Fibroblast of the aortic adventitia (primary cell): ENCODE results near the gene FHIT. TPM values are rescaled to one million over a fixed set of nuclear protein-coding genes. Genes with fewer than 3 reads are reported as not detected.
A peak's percentile ranks its signal among the peaks of the same experiment; 100 is the strongest.

Source experiments
- DNase-seq: peaks from one replicate; pipeline ENCODE4 v3.0.0-alpha.2; 2010; ENCODE audit warnings: low read depth
- H3K4me3 ChIP-seq: 2 replicates; pipeline ENCODE4 v1.5.1; 2011; ENCODE audit warnings: low read depth, mild to moderate bottlenecking, control low read depth, low read length, moderate library complexity
- CTCF ChIP-seq: IDR thresholded peaks from 2 replicates; pipeline ENCODE4 v1.5.1; 2011; ENCODE audit warnings: mild to moderate bottlenecking, low read length, control low read depth, inconsistent platforms; ENCODE audit not compliant: insufficient read depth
- total RNA-seq: library from RNA; depleted of rRNA; stranded (reverse); fragments of >200 nt; gene quantifications from 2 replicates; pipeline ENCODE4 v1.2.3, GENCODE V29; 2012; ENCODE audit warnings: low replicate concordance

Gene FHIT
- total RNA-seq, 1 donor, result 1.5 TPM

GRCh38 chr3:61181874-61182273 lies 69.4 kb downstream of the FHIT start:
- no peak for TF ChIP-seq CTCF
- H3K4me3 ChIP-seq, result no peak overlapping the region
- DNase-seq, result peak; percentile 1

- no peak for DNase-seq
- no peak overlapping the region for H3K4me3 ChIP-seq
Measured at GRCh38 chr3:61180206-61180605, 71.0 kb downstream of the FHIT start.

GRCh38 chr3:61178167-61178566 lies 73.1 kb downstream of the FHIT start:
- no peak overlapping the region for H3K4me3 ChIP-seq
- no peak for TF ChIP-seq CTCF
- DNase-seq, result no peak

More at GRCh38 chr3:61180206-61180605, 71.0 kb downstream of the FHIT start:
- TF ChIP-seq CTCF, result no peak

GRCh38 chr3:61177450-61177849 lies 73.8 kb downstream of the FHIT start:
- DNase-seq, result no peak
- no peak for TF ChIP-seq CTCF

GRCh38 chr3:61173676-61174075 lies 77.6 kb downstream of the FHIT start:
- TF ChIP-seq CTCF, result no peak
- H3K4me3 ChIP-seq, result no peak overlapping the region
- DNase-seq, result no peak

More at GRCh38 chr3:61177450-61177849, 73.8 kb downstream of the FHIT start:
- no peak overlapping the region for H3K4me3 ChIP-seq

- no peak for DNase-seq
- TF ChIP-seq CTCF, result no peak
- H3K4me3 ChIP-seq, result no peak overlapping the region
Measured at GRCh38 chr3:61172684-61173083, 78.6 kb downstream of the FHIT start.

GRCh38 chr3:61172203-61172602 lies 79.0 kb downstream of the FHIT start:
- no peak for DNase-seq
- TF ChIP-seq CTCF, result no peak
- no peak overlapping the region for H3K4me3 ChIP-seq
